ENCODE measurements around the gene PRKCE. TPM values are rescaled to one million over a fixed set of nuclear protein-coding genes. Genes with fewer than 3 reads are reported as not detected.

PRKCE gene
- total and polyA plus RNA-seq, 3 donors from 2014 or later = 27.4 to 35.8 (median 33.1) TPM

DNA sequence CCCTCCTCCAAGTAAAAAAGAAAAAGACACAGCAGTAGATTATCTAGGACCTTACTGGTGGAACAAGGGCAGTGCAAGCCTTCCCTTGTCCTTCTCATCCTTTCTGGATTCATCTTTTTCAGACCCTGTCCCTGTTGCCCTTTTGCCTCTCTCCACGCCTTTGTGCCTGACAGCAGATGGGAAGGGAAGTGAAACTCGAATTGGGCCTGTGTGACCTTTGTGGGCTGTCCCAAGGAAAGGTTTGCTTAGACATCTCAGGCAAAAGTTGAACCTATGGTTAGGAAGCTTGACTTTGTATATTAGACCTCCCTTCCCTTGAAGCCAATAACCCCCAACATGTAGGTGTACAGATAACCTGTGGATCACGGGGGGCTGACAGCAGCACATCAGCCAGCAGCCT lies 185.3 kb downstream of the PRKCE start:
- WGBS, 2 donors = 84 to 87% methylated on average over 3 of the region's 3 CpGs
- no peak for DNase-seq
- H3K27me3 ChIP-seq = no peaks in the 10 kb centered on the region
- H3K4me1 ChIP-seq = peaks cover 21% of the 10 kb centered on the region
- no peaks in the 10 kb centered on the region for H3K36me3 ChIP-seq (ENCODE audit: low read depth, missing control alignments)
- H3K27ac ChIP-seq = no peak overlapping the region
- no peaks in the 10 kb centered on the region for H3K9me3 ChIP-seq
- H3K4me3 ChIP-seq = no peak overlapping the region
- TF ChIP-seq POLR2A (IDR thresholded peaks at IDR 0.05) = no peak
- TF ChIP-seq, protein P1, sequence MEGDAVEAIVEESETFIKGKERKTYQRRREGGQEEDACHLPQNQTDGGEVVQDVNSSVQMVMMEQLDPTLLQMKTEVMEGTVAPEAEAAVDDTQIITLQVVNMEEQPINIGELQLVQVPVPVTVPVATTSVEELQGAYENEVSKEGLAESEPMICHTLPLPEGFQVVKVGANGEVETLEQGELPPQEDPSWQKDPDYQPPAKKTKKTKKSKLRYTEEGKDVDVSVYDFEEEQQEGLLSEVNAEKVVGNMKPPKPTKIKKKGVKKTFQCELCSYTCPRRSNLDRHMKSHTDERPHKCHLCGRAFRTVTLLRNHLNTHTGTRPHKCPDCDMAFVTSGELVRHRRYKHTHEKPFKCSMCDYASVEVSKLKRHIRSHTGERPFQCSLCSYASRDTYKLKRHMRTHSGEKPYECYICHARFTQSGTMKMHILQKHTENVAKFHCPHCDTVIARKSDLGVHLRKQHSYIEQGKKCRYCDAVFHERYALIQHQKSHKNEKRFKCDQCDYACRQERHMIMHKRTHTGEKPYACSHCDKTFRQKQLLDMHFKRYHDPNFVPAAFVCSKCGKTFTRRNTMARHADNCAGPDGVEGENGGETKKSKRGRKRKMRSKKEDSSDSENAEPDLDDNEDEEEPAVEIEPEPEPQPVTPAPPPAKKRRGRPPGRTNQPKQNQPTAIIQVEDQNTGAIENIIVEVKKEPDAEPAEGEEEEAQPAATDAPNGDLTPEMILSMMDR (IDR thresholded peaks at IDR 0.05) = no peak
- intact Hi-C loops (cut with DNase I; ENCODE audit: low total_unique reads) = no loop called here

DNA sequence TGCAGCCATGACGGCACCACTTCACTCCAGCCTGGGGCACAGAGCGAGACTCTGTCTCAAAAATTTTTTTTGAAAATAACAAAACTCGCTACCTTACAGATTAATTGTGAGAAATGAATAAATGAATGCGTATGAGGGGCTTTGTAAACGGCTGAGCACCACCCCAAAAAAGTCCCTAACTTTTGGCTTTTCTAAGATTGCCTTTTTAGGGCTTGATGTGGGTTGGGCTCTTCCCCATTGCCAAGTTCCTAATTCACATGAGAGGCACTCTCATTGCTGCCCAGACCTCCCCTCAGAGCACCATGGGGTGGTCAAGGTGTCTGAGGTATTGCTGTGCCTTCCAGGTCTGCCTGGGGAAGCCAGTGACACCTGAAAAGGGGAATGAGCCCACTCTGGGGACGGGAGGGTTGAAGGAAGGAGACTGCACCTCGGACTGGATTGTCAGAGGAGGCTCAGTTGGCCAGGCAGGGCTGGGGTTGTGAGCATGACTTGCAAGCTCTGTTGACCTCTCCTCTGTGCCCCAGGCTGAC lies 186.4 kb downstream of the PRKCE start:
- Histone ChIP-seq H3K4me1 (peaks cover 27% of the 10 kb centered on the region), H3K27ac (no peak overlapping the region), H3K9me3 (no peaks in the 10 kb centered on the region), H3K4me3 (no peak overlapping the region), H3K27me3 (no peaks in the 10 kb centered on the region), H3K36me3 (ENCODE audit: low read depth, missing control alignments) (no peaks in the 10 kb centered on the region)
- no peak for TF ChIP-seq POLR2A (IDR thresholded peaks at IDR 0.05)
- TF ChIP-seq, protein P1 (IDR thresholded peaks at IDR 0.05) = no peak
- intact Hi-C loops (cut with DNase I; ENCODE audit: low total_unique reads) = no loop called here
- WGBS, 2 donors = 85 to 95% methylated on average over 6 to 7 of the region's 7 CpGs
- no peak for DNase-seq

DNA sequence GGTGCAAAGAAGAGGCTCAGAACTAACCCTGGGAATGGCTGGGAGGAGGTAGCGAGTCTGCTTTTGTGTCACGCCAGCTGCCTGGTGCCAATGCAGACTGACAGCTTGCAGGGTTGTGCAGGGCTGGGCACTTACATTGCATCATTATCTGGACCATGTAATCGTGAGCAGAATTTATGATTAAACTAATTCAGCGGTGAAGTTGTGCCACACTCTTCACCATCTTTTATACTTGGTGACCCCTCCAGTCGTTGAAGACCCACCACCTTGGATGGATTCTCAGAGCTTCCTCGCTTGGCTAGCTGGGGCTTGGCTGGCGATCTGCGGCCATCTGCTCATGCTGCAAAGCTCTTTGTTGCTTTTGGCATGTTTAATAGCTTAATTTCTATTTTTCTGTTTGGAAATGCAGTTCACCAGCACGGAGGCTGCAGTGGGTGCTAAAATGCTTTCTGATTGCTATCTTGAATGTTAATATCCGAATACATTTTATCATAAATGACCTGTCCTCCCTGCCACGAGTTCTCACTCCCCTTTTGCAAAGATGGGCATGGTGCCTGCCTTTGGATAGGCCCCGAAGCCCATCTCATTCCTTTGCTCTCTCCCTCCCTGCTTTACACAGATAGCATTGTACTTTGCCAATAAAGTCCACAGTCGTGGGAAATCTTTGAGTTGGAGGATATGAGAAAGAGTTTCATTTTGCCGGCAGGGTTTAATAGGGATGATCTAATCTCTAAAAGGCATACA lies 188.2 kb downstream of the PRKCE start:
- H3K27ac ChIP-seq = peak overlapping the region; percentile 19 to 56
- H3K27me3 ChIP-seq = no peaks in the 10 kb centered on the region
- 39 to 50% methylated on average over 14 of the region's 14 CpGs for WGBS, 2 donors
- no peak overlapping the region for H3K4me3 ChIP-seq
- peak; percentile 73 for DNase-seq
- H3K9me3 ChIP-seq = no peaks in the 10 kb centered on the region
- intact Hi-C loops (cut with DNase I; ENCODE audit: low total_unique reads) = no loop called here
- H3K36me3 ChIP-seq (ENCODE audit: low read depth, missing control alignments) = no peaks in the 10 kb centered on the region
- H3K4me1 ChIP-seq = peaks cover 27% of the 10 kb centered on the region
- TF ChIP-seq, protein P1 (IDR thresholded peaks at IDR 0.05) = no peak
- TF ChIP-seq POLR2A (IDR thresholded peaks at IDR 0.05) = no peak

DNA sequence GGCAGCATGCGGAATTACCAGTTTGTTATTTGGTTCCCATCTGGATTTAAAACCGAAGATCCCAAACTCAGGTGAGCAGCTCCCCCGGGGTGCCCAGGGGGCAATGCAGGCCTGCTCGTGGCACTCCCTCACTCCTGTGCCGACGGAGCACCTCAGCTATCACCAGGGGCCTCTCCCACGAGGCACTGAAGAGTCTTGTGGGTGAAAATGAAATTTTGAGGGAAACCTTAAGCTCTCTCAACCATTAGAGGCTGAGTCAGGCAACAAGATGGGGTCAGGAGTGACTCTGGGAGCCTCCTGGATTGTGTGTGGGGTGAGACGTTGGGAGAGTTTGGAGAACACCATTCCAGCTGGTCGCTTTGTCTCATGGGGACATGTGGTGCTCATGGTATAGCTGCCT lies 189.0 kb downstream of the PRKCE start:
- H3K4me1 ChIP-seq = peaks cover 27% of the 10 kb centered on the region
- H3K27ac ChIP-seq = peak overlapping the region; percentile 19 to 56
- no peak overlapping the region for H3K4me3 ChIP-seq
- intact Hi-C loops (cut with DNase I; ENCODE audit: low total_unique reads) = no loop called here
- no peak for TF ChIP-seq POLR2A (IDR thresholded peaks at IDR 0.05)
- TF ChIP-seq, protein P1 (IDR thresholded peaks at IDR 0.05) = no peak
- no peak for DNase-seq
- H3K9me3 ChIP-seq = no peaks in the 10 kb centered on the region
- WGBS, 2 donors = 65 to 73% methylated on average over 9 of the region's 9 CpGs
- H3K27me3 ChIP-seq = no peaks in the 10 kb centered on the region
- no peaks in the 10 kb centered on the region for H3K36me3 ChIP-seq (ENCODE audit: low read depth, missing control alignments)
